Measurements from ENCODE around the gene FBXW7. TPM values are rescaled to one million over a fixed set of nuclear protein-coding genes. Genes with fewer than 3 reads are reported as not detected.

Gene FBXW7
- total and polyA plus RNA-seq, 2 of the 8 experiments (the other 6 are each of a cell fraction or from before 2014, with no cell fraction given), result 6.0 to 26.7 TPM

GRCh38 chr4:152356428-152357034 lies 179.4 kb downstream of the FBXW7 start (continued):
- TF ChIP-seq CHD7 (IDR thresholded peaks at IDR 0.05; ENCODE audit: insufficient replicate concordance, low read length), result no peak
- TF ChIP-seq ZNF274 (IDR thresholded peaks at IDR 0.05; ENCODE audit: borderline replicate concordance, extremely low read depth, low read length), result no peak
- no peak for TF ChIP-seq HDAC2 (IDR thresholded peaks at IDR 0.05; ENCODE audit: borderline replicate concordance in 1 of 2, low read depth in 2 of 2, low read length in 2 of 2)
- no peak for TF ChIP-seq GTF2F1 (IDR thresholded peaks at IDR 0.05; ENCODE audit: borderline replicate concordance, low read depth, low read length)
- TF ChIP-seq TBP (IDR thresholded peaks at IDR 0.05; ENCODE audit: low read depth, low read length), result no peak
- no peak for TF ChIP-seq JUND (IDR thresholded peaks at IDR 0.05; ENCODE audit: low read length)
- TF ChIP-seq SP4 (IDR thresholded peaks at IDR 0.05; ENCODE audit: low read length), result no peak
- no peak for TF ChIP-seq GABPA (IDR thresholded peaks at IDR 0.05; ENCODE audit: borderline replicate concordance, insufficient read depth, low read length)
- no peak for TF ChIP-seq POU5F1 (IDR thresholded peaks at IDR 0.05; ENCODE audit: low read depth, low read length)
- TF ChIP-seq SAP30 (IDR thresholded peaks at IDR 0.05; ENCODE audit: insufficient read depth, insufficient replicate concordance, low read length), result no peak
- no peak for TF ChIP-seq SP1 (IDR thresholded peaks at IDR 0.05; ENCODE audit: low read depth, low read length)
